SH-SY5Y (cell line): ENCODE measurements around the gene NLRP14.

Source experiments
- GATA2 ChIP-seq: IDR thresholded peaks from 2 replicates; pipeline ENCODE4 v1.6.1; 2011; ENCODE audit warnings: mild to moderate bottlenecking, low read depth, low read length
- GATA3 ChIP-seq: IDR thresholded peaks from 2 replicates; pipeline ENCODE4 v1.6.1; 2011; ENCODE audit warnings: low read depth, mild to moderate bottlenecking, low read length, moderate library complexity

NLRP14 gene

DNA sequence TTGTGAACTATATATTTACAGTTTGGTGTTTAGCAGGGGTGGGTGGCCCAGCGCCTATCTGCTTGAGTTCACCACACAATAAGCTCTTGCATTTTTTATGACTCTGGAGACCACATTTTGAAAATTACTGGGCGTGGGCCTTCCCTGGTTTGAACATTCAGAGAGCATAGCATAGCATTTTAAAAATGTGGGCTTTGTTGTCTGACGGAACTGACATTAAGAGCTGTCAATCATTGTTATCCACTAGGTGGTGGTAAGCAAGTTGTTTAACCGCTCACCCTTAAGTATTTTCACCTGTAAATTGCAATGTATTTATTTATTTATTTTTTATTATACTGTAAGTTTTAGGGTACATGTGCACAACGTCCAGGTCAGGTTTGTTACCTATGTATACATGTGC, 1.0 kb downstream of the NLRP14 start:
- TF ChIP-seq GATA2 (no peak), GATA3 (no peak)

DNA sequence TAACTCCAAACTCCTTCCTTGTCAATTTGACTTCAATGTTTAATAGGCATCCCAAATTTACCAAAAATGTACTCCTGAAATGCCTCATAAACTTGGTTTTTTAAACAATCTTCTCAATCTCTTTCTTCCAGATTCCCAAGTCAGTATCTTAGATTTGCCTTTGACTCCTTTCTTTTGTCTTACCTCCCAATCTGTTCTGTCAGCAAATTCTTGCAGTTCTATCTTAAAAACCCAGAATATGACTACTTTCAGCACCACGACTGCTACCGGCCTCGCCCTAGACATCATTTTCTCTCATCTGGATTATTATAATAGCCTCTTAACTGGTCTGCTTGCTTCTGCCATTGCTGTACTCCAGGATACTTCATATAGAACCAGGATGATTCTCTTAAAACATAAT, 7.9 kb downstream of the NLRP14 start:
- TF ChIP-seq GATA2: no peak
- TF ChIP-seq GATA3: no peak

DNA sequence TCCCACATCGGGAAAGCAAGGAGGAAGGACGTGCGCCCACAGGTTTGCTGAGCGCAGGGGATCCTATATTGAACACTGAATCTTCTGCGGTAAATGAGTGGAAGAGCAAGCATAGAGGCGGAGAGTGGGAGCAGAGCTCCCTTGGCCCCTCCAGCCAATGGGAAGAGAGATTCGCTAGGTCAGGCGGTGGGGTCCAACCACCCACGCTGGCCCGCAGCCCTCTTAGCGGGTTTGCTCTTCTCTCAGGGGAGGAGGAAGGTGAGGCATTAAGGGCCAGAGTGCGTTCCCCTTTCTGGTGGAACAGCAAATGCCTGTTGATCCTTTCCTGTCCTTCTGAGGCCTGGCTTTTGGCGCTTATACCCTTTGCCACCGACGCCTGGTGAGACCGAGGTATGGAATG, 10.6 kb downstream of the NLRP14 start:
- TF ChIP-seq GATA3 (no peak), GATA2 (no peak)

DNA sequence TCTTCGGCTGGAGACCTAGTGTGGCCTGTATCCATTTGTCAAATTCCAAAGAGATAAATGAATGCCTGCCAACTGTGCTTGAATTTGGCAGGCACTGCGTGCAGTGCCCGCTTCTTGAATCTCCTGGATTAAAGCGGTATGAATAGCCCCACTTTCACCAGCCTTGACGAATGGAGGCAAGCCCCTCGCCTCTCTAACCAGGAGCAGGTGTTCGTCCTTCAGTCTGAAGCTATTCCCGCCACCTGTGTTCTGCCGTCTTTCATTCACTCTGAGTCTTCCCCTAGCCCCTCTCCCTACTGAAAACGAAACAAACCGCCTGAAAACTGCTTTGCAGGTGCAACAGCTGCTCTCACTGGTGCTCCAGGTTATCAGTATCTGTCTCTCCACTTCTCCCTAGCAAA, 11.2 kb downstream of the NLRP14 start:
- TF ChIP-seq GATA2 (no peak), GATA3 (no peak)

DNA sequence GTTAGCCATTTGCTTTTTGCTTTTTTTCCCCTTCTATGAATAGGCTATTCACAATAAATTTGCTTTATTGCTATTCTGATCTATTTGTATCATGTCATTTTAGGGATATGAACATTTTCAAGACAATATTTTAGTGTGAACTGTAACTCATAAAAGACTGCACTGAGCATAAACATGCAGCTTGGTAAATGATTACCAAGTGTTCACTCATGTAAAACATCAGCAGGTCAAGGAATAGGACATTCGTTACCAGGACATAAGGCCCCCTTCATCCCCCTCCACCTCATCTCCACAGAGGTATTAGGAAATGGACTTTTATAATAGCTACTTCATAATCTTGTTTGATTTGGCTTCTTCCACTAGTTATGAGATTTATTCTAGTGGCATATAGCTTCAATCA, 12.4 kb downstream of the NLRP14 start:
- TF ChIP-seq GATA3 (no peak), GATA2 (no peak)

DNA sequence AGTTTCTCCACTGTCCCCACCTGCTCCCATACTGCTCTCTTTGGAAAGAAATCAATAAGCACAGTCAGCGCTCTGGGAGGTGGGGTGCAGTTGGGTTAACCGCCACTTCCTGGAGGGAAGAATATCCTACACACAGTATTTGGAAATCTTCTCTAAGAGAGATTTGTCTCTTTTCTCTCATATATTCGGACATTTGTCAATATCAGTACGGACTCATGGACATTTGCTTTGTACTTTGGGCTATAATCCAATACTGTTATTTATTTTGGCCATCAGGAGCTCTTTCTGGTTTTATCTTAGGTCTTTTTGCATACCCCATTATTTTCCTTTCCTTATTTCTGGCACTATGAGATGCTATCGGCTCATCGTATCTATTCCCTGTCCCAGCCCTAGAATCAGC, 13.7 kb downstream of the NLRP14 start:
- TF ChIP-seq GATA3: no peak
- TF ChIP-seq GATA2: no peak

DNA sequence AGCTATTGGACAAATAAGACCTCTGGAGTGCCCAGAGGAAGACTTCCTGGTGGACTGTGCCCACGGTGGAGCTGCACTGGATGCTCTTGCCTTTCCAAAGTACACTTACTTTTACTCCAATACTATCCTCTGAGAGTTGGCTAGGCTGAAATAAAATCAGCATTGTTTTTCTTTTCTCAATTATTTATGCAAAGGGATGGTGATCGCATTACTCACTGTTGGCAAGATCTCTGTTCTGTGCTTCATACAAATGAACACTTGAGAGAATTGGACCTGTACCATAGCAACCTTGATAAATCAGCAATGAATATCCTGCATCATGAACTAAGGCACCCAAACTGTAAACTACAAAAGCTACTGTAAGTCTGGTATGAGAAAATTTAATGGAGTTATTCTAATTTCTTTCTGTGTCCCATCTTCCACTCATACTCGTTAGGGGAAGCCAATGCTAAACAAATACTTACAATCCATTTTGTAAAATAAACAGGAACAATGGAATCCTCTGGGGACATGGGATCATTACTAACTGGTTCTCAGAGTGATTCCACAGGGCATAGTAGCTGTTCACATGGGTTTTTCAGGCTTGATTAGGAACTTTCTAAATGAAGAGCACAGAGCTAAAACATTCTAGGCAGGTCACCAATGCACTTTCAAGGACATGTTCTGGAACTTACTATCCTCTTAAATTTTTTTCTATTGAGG, 26.3 kb downstream of the NLRP14 start:
- TF ChIP-seq GATA3 (no peak), GATA2 (no peak)

DNA sequence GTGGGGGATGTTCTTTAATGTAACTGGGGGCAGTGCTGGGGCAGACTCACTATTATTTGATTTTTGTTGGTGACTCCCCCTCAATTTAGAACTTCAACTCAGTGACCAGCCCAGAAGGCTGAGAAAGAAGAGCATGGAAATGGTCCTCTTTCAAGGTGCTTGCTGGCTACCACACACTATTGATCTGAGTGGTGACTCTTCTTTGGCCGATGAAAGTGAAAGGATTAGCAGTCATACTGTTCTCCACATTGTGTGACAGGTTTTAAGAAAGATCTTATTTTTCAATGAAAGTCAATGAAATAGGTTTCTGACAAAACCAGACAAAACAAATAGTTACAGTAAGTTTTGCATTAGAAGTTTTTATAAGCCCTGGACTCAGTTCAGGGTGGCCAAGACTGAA, 29.9 kb downstream of the NLRP14 start:
- TF ChIP-seq GATA2 (no peak), GATA3 (no peak)

DNA sequence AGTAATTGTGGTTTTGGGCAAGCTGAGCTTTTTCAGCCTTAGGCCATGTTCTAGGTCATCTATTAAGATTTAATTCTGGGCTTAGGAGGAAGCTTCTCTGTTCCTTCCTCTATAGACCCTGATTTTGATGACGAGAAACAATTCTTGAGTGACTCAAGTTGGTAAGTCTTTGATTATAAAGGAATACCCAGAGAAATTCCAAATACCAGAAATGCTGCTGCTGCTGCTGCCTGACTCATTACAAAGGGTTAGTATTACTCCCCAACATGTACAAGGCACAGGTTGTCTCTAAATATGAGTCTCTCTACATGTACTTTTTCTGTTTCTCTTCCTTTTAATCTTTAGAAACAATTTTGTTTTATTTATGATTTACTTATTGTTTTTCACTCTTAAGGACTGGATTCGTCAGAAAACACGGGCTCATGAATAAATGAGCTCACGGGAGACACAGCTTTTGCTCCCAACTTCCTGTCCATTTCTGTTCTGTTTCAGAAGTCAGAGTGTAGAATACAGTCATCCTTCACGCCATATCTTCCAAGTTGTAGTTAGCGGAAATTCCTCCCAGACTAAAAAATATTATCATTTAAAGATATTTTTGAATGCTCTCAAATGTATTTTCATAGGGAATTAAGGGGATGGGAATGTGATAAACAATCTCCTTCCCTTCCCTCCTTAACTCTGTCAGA, 36.7 kb downstream of the NLRP14 start:
- TF ChIP-seq GATA2: no peak
- TF ChIP-seq GATA3: no peak

DNA sequence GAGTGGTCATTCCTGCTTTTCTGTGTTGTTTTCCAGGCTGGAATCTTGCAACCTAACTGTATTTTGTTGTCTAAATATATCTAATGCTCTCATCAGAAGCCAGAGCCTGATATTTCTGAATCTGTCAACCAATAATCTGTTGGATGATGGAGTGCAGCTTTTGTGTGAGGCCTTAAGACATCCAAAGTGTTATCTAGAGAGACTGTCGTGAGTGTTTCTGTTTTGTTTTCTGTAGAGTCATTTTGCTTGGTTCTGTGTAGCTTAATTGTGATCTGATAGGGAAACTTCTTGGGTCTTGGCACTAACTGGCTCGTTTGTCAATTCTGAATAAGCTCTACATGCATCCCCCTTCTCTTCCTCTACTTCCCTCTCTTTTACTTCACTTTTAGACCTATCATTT, 37.4 kb downstream of the NLRP14 start:
- TF ChIP-seq GATA3 (no peak), GATA2 (no peak)

DNA sequence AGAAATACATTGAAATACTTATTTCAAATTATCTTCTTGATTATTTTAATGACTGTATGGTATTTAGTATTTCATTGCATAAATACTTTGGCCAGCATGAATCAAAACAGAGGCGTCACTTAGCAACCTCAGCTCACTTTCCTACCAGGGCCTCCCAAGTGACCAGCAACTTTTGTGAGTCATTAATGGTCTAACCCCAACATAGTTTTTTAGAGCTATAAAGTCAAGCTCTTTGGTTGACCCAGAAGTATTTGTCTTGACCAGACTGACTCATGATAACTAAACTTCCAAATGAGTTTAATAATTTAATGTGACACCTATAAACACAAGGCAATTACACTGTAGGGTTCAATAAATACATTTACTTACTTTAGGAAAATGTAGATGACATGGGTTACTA, 40.6 kb downstream of the NLRP14 start:
- TF ChIP-seq GATA2: no peak
- TF ChIP-seq GATA3: no peak

DNA sequence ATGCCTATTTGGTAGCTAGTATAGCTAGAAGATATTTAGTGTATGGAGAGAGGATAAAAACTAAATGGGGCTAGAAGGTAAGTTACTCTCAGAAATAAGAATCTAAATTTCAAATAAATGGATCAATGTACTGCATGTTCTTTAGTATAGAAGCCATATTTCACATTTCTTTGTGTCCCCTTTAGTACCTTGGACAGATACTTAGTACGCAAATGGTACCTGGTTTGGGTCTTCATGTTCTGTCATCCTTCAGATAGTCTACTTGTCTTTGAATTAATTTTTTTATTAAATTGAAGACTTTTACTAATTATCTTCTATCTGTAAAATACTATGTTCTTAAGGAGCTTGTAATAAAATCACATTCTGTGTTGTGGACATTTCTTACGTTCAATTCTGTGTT, 42.3 kb downstream of the NLRP14 start:
- TF ChIP-seq GATA2 (no peak), GATA3 (no peak)

DNA sequence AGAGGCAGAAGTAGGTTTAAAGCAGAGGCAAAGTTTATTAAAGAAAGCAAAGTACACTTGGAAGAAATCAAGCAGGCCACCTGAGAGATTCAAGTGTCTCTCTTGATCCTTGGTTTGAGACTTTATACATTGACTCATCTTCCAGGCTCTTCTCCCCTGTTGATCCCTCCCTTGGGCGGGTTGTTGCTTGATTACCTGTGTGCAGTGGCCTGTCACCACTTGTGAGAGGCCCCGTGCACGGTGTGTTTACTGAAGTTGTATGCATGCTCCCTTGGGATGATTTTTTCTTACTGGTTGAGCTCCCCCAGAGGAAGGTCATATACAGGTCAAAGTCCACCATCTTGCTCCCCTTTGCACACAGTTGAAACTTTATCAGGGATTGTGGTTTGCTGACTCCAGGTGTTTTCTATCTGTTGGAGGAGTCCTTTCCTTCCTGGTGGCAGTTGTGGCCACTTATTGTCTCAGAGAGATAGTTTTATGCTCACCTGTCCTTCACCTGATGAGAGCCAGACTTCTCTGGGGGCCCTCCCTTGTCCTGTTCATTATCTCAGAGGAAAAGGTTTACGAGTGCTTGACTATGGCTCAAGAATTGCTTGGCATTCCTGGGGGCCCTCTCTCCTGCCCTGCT, 52.2 kb downstream of the NLRP14 start:
- TF ChIP-seq GATA2 (no peak), GATA3 (no peak)

DNA sequence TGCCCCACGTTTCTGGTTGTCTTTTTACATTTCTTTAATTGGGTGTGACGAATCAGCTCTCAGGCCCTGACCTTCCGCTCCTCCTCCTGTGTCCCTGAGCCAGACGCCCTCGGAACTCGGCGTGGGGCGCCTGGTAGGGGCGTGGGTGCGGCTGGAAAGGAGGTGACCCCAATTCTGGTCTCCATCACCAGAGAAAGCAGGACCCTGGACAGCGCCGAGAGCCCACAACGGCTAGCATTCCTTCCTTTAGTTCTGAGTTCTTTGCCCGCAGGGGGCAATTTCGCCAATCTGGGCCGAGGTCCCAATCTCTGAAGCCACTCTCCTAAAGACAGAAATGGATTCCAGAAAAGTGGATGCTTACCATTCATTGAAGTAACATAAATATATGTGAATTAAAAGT, 56.8 kb downstream of the NLRP14 start:
- no peak for TF ChIP-seq GATA3
- TF ChIP-seq GATA2: no peak

DNA sequence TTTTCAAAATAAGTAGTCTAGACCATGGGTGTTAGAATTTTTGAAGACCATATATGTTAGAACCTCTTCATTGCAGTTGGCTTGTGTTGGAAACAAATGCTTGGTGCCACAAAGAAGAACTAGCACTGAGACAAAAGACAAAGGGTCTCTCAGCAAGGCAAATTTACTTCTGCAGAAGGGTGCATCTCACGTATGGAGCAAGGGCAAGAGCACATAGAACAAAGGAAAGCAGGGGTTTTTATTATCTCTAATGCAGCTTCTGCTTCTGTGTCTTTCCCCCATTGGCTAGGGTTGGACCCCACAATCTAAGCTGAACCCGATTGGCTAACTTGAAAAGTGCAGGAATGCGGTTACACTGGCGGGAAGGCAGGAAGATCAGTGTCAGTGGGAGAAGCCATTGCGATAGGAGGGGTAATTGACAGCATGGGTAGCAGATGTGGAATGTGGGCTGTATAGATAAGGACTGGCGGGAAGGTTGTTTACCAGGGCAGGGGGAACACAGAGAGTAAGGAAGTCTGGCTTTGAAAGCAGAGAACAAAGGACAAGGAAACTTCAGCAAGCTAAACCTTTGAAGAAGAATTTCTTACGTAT, 59.4 kb downstream of the NLRP14 start:
- TF ChIP-seq GATA2: no peak
- TF ChIP-seq GATA3: no peak

DNA sequence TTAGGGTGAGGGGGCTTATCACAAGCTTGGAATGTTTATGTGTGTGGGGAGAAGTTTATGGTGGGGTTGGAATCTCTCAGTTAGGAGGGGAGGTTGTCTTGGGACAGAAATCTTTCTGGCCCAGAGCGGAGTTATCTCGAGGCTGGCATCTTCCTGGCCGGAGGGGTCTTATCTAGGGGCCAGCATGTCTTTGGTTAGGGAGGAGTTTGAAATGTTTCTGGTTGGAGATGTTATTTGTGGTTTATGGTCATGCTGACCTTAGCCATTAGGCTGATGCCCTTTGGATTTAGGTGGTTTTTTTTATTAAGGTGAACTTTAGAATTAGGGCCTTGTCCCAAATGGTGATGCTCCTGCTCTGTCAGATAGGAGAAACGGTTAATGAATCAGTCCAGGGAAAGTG, 60.6 kb downstream of the NLRP14 start:
- TF ChIP-seq GATA3: no peak
- TF ChIP-seq GATA2: no peak
